ENCODE measurements around the gene NOP16. TPM values are rescaled to one million over a fixed set of nuclear protein-coding genes. Genes with fewer than 3 reads are reported as not detected.
"Not testable (repeated sequence)": the region's sequence is repeated elsewhere in the genome, so short reads cannot be mapped to it uniquely, and the experiment has no call there.

The NOP16 gene
- total RNA-seq, 1 donor from 2014 or later, result 40.2 TPM

DNA sequence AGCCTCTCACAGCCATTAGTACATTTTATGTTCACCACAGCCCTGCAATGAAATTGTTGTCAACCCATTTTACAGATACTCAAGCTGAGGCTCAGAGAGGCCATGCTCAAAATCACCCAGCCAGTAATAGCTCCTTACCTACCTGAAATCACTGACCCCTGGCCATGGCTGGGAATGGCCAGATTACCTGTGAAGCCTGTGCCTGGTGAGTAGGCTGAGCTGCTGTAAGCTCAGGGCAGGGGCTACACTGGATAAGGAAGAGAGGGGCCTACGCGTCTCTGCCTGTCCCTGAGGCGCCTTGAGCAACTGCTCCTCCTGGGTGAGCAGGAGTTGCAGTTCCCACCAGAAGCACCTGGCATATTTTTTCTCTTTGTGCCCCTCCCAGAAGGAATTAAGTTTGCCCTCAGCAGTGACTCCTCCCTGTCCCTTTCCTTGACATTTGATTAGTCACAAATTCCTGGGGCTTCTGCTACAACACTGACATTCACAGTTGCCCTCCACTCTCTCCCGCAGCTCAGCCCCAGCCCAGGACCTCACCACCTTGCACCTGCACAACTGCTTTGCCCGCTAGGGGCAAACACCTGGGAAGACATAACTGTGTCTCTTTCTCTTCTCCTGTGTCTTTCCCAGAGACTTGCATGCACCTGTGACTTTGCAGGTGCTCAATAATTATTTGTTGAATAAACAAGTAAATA is 22.2 kb upstream of the NOP16 start:
- intact Hi-C loops (cut with micrococcal nuclease), result no loop called here

DNA sequence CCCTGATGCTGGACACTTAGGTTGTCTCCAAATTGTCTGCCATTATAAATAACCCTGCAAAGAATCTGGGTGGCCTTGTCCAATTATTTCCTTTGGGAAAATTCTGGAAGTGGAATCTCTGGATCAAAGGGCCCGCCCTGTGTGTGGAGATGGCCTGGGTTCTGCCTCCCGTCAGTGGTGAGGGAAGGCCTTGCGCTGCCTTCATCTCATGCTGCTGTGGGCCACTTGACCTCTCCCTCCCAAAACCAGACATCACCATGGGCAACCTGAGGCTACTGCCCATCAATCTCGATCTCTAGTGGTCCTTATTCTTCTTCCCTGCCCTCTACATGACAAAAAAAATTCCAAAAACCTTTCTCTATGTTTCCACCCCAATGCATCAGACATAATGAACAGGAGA is 21.4 kb upstream of the NOP16 start:
- intact Hi-C loops (cut with micrococcal nuclease), result no loop called here

DNA sequence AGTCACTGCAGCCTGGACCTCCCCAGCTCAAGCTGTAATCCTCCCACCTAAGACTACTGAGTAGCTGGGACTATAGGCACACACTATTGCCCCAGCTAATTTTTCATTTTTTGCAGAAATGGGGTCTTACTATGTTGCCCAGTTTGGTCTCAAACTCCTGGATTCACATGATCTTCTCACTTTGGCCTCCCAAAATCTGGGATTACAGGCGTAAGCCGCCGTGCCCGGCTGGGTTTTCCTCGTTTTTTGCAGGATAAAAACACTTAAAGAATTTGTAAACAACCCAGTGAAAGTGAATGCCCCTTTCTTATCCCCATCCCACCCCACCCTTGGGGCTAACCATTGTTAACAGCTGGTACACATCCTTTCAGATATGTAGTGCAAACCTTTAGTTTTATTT is 20.2 kb upstream of the NOP16 start:
- intact Hi-C loops (cut with micrococcal nuclease), result no loop called here

- intact Hi-C loops (cut with micrococcal nuclease), result not testable (repeated sequence)
Measured at GRCh38 chr5:176408252-176408573, 19.8 kb upstream of the NOP16 start.

- intact Hi-C loops (cut with micrococcal nuclease), result no loop called here
Measured at GRCh38 chr5:176407456-176408251, 19.3 kb upstream of the NOP16 start.

DNA sequence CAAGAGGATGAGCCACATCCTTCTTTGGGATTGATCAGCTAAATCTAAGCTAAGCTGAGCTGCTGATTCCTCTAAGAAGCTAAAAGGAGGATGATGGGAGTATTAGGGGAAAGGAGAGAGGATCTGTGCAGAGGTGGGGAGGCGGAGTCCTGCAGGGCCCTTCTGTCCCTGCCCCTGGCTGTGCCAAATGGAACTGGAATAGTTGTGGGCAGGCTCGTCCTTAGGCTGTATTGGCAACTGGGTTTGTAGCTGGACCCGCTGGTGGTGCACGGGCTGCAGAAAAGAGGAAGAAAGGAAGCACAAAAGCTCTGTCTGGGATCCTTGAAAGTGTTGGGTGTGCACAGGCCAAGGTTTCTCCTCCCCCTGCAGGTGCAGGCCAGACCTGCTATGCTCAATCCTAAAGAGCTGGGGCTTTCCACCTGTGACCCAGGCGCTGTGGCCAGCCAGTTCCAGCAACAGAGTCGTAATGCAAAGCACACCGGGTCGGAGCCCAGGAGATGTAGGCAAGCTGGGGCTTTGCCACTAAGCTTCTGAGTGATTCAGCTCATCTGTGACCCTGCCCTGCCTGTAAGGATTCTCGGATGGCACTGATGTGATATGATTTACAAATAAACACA is 18.1 kb upstream of the NOP16 start:
- intact Hi-C loops (cut with micrococcal nuclease), result no loop called here

- intact Hi-C loops (cut with micrococcal nuclease), result no loop called here
Measured at GRCh38 chr5:176405656-176406435, 17.4 kb upstream of the NOP16 start.

DNA sequence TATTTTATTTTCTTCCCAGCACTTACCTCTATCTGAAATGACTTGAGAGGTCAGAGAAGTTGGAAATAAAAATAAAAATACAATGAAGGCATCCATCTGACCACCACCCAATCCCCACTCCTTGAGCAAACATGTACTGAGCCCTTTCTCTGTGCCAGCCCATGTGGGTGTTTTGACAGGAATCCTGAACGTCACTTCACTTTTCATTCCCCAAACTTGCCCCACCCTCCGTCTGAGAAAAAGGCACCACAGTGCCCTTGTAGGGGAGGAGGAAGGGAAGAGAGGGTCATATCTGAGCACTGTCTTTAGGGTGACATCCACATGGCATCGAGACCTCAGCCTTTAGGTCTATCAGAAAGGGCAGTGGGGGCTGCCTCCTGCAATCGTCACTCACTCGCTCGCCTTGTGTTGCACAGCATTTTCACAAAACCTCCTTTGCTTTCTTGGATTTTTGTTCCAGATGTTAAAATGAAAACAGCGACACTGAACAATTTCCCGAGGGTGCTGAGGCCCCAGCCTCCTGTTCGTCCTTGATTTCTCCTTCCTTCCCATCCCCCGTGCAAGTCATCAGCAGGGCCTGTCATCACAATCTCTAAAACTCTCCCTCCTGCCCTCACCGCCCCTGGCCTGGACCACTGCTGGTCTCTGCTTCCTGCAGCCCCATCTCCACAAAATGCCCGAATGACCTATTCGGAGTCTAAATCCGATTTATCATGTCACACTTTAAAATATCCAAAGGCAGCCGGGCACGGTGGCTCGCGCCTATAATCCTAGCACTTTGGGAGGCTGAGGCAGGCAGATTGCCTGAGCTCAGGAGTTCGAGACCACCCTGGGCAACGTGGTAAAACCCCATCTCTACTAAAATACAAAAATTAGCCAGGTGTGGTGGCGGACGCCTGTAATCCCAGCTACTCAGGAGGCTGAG is 13.1 kb upstream of the NOP16 start:
- intact Hi-C loops (cut with micrococcal nuclease), result no loop called here

DNA sequence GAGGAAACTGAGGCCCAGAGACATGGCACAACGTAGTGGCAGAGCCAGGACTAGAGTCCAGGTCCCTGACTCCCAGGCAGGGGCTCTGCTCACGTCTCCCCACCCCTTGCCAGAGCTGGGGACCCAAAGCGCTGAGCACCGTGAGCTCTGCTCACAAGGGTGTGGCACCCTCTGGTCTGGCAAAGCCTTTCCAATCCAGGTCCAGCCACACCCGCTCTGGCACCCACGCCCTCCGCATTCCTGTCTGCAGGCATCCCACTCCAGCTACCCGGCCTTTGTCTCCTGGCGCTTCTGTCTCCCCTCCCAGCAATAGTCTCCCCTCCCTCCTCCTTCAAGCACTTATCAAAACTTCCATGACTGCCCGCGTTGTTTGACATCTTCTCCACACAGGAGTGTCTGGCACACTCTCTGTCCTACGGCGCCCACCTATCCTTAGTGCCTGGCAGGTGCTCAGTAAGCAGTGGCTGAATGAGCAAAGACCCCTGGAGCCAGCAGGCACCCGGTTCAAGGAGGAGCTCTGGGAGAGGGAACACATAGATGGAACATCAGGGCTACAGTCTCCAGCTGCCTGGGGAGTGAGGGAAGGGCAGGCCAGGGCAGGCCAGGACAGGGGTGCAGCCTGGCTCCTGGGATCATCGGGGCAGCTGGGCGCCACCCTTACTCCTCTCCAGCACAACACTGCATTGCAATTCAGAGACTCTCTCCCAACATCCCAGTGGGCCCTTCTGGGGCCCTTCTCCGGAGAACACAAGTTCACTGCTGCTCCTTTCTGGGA is 12.2 kb upstream of the NOP16 start:
- intact Hi-C loops (cut with micrococcal nuclease), result no loop called here

GRCh38 chr5:176397736-176398420 is 9.5 kb upstream of the NOP16 start:
- intact Hi-C loops (cut with micrococcal nuclease), result no loop called here

- intact Hi-C loops (cut with micrococcal nuclease), result no loop called here
Measured at GRCh38 chr5:176396330-176396729, 7.9 kb upstream of the NOP16 start.

DNA sequence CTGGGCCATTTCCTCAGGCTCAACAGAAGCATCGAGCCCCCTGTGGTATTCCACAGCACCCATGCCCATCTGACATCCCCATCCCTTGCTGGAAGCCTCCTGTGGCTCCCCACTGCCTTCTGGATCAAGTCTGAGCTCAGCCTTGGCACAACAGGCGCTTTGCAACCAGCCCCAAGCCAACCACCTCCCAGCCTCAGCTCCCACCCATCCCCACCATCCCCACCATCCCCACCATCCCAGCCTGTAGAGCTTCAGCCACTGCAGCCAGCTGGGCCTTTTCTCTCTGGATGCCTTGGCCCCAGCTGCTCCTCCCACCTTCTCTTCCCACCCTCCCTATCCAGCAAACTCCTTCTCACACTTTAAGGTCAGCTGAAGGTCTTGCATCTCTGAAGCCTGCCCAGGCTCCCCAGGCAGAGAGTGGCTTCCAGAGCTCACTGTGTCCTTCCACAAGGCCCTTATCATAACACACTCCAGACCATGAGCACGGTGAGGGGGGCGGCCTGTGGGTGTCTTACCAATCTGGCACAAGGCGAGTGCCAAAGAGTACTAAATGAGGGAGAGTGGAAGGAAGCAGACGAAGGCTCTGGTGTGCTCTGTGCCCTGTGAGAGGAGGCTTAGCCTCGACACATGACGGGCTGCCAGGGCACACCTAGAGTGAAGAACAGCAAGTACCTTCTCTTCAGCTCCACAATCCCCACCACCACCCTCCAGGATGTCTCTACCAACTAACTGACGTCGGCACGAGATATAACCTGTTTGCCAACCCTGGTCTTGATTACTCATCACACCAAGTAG is 6.7 kb upstream of the NOP16 start:
- intact Hi-C loops (cut with micrococcal nuclease), result no loop called here

DNA sequence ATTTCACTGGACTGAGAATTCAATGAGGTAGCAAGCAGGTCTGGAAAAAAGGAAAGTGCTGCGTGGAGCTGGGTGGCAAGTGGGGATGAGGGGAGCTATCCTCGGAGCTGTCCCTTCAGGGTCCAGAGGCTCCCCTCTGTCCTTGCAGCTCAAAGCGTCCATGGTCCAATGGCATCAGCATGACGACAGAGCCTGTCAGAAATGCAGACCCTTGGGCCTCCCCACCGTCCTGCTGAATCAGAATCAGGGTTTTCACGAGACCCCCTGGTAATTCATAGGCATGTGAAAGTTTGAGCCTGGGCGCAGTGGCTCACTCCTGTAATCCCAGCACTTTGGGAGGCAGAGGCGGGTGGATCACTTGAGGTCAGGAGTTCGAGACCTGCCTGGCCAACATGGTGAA is 5.7 kb upstream of the NOP16 start:
- intact Hi-C loops (cut with micrococcal nuclease), result no loop called here

GRCh38 chr5:176392526-176392925 is 4.1 kb upstream of the NOP16 start:
- intact Hi-C loops (cut with micrococcal nuclease), result no loop called here

DNA sequence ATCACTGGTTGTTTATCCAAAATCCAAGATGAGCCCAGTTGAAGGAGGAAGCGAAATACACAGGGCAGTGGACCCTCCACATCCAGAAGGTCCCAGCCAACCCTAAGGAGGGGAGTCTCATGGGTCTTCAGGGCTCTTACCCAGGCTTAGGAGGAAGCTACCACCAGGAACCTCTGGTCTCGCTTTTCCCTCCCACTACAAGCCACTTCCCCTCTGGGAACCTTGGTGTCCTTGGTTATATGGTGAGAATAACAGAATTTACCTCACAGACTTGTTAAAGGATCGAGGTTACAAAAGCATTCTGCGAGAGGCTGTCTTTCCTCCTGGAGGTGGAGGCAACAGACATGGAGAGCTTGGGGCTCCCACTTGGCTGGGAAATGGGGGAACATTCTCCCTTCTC is 3.6 kb upstream of the NOP16 start:
- intact Hi-C loops (cut with micrococcal nuclease), result no loop called here

GRCh38 chr5:176391479-176391878 is 3.1 kb upstream of the NOP16 start:
- intact Hi-C loops (cut with micrococcal nuclease), result no loop called here

DNA sequence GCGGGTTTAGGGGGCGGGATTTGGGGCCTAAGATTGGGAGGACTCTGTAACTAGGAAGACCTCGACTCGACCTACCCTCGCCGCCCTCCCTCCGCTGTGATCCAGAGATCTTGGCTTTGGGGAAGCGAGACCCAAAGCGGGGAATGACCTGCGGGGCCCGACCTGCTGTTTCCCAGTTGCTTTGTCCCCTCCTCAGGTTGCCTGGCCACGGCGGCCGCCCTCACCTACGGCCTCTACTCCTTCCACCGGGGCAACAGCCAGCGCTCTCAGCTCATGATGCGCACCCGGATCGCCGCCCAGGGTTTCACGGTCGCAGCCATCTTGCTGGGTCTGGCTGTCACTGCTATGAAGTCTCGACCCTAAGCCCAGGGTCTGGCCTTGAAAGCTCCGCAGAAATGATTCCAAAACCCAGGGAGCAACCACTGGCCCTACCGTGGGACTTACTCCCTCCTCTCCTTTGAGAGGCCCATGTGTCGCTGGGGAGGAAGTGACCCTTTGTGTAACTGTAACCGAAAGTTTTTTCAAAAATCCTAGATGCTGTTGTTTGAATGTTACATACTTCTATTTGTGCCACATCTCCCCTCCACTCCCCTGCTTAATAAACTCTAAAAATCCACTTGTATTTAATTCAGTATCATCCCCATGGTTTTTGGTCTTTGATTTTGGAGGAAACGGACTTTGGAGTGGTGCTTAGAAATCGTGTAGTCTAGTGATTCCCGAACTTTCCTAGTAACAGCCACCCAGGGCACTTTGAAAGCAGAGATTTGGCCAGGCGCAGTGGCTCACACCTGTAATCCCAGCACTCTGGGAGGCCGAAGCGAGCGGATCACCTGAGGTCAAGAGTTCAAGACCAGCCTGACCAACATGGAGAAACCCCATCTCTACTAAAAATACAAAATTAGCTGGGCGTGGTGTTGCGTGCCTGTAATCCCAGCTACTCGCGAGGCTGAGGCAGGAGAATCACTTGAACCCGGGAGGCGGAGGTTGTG is 1.0 kb upstream of the NOP16 start:
- intact Hi-C loops (cut with micrococcal nuclease), result loop anchor here (1.0 kb wide), 5 partner anchors 24 to 258 kb away; partner anchors contain the start of genes ARL10, CLTB, FAF2 and TSPAN17
